Measurements from ENCODE around the gene NFATC2. TPM values are rescaled to one million over a fixed set of nuclear protein-coding genes. Genes with fewer than 3 reads are reported as not detected.
"Not testable (repeated sequence)": the region's sequence is repeated elsewhere in the genome, so short reads cannot be mapped to it uniquely, and the experiment has no call there.

NFATC2 gene
- total RNA-seq, 1 donor from 2014 or later, result 11.0 TPM

DNA sequence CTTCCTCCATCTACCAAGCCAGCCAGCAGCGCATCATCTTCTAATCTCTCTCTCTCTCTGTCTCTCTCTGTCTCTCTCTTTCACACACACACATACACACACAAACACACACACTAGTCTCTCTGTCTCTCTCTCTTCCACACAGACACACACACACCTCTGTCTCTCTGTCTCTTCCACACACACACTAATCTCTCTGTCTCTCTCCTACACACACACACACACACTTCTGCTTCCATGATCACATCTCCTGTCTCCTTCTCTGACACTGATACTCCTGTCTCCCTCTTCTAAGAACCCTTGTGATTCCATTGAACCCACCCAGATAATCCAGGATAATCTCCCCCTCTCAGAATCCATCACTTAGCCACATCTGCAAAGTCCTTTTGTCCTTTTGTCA lies 181.3 kb downstream of the NFATC2 start:
- DNase-seq (ENCODE audit: low spot score) (no peak), ATAC-seq (no peak)
- intact Hi-C loops (cut with DNase I), result no loop called here

DNA sequence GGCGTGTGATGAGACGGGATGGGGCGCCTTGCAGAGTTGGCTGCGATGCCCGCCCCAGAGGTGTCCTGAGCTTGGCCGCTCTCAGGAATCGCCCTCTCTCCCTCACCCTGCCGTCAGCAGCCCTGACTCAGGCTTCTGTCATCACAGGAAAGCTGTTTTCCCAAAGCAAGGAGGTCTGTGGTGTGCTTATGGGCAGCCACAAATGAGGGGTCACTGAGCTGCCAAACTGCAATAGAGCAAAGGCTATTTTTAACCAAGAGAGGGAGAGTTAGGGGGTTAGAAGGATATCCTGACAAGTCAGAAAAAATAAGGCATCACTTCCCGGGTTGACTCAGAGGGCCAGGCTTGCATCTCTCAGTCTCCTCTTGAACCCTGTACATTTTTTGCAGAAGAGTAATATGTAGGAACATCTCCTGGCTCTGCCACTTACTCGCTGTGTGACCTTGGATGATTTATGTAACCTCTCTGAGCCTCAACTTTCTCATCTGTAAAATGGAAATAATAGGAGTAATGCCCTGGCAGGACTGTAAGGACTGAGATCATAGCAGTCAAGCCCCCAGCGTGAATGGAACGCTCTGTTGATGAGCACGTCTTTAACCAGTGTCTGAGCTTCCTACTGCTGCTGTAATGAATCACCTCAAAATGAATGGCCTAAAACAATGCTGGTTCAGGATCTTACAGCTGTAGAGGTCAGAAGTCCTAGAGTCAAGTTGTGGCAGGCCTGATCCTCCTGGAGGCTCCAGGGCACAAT lies 181.9 kb downstream of the NFATC2 start:
- intact Hi-C loops (cut with DNase I), result no loop called here
- ATAC-seq (no peak), DNase-seq (ENCODE audit: low spot score) (no peak)

DNA sequence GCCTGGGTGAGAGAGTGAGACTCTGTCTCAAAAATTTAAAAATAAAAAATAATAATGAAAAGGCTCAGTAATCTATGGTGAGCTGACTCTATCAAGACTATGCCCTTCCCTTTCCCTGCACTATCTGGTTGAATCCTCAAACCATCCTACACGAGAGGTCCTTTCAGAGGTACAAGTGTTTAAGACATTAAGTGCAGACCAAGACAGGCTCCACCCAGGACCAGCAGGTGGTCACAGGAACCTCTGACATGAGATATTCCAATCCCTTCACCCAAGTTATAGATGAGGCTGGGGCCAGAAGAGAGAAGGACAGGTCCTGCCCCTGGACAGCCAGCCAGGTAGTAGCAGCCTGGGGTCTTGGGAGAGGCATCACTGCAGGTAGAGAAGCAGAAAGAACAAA lies 182.6 kb downstream of the NFATC2 start:
- intact Hi-C loops (cut with DNase I), result no loop called here
- DNase-seq (ENCODE audit: low spot score) (no peak), ATAC-seq (no peak)

DNA sequence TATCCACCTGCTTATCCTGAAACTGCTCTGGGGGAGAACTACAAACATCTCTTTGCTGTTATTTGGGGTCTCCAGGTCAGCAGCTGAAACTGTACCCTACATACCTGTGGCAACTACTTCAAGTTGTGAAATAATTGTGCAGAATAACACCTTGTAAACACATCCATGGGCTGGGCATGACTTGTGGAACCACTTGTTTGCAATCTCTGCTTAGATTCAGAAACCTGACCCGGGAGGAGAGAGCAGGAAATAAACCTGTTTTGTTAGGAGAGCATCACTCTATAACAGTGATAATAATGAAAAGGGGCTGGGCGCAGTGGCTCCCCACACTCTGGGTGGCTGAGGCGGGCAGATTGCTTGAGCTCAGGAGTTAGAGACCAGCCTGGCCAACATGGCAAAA lies 183.1 kb downstream of the NFATC2 start:
- intact Hi-C loops (cut with DNase I), result no loop called here
- ATAC-seq (no peak), DNase-seq (ENCODE audit: low spot score) (no peak)

DNA sequence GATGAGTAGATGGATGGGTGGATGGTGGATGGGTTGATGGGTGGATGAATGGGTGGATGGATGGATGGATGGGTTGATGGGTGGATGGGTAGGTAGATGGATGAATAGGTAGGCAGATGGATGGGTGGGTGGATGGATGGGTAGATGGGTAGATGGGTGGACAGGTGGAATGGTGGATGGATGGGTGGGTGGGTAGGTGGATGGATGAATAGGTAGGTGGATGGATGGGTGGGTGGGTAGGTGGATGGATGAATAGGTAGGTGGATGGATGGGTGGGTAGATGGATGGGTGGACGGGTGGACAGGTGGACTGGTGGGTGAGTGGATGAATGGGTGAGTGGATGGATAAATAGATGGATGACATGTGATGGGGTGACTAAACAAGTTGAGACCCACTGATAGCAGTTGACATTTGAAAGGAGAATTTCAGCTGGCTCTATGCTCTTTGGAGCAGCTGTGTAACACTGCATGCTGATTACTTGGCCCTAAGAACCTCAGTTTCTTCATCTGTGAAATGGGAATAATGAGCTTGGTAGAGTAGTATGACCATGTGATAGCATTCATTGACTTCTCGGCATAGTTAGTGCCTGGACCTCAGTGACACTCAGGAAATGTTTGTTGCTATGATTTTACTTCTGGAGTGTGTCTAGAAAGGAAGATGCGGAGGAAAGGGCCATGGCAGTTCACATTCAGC lies 184.3 kb downstream of the NFATC2 start:
- intact Hi-C loops (cut with DNase I), result no loop called here
- ATAC-seq, result no peak
- DNase-seq (ENCODE audit: low spot score), result no peak

DNA sequence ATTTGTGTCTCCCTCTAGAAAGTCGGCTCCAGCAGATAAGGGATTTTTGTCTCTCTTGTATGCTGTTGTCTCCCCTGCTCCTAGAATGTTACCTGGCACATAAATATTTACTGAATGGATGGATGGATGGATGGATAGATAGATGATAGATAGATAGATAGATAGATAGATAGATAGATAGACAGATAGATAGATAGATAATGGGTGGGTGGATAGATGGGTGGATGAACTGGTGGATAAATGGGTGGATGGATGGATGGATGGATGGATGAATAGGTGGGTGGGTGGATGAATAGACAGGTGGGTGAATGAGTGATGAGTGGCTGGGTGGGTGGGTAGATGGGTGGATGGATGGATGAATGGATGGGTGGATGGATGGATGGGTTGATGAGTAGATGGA lies 185.0 kb downstream of the NFATC2 start:
- intact Hi-C loops (cut with DNase I), result no loop called here
- DNase-seq (ENCODE audit: low spot score) (no peak), ATAC-seq (no peak)

DNA sequence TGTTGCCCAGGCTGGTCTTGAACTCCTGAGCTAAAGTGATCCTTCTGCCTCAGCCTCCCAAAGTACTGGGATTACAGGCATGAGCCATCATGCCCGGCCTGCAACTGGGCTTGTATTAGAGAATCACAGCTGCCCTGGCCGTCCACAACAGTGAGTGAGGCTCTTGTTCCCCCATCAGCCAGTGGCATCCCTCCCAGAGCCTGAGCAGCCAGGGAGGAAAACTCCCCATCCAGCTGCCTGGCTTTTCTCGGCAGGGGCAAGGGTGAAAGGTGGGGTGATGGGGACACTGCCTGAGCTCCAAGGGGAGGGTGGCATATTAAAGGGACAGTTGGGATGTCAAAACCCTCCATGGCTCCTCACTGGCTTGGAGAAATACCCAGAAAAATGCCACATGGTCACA lies 185.6 kb downstream of the NFATC2 start:
- intact Hi-C loops (cut with DNase I), result no loop called here
- ATAC-seq, result no peak
- no peak for DNase-seq (ENCODE audit: low spot score)

DNA sequence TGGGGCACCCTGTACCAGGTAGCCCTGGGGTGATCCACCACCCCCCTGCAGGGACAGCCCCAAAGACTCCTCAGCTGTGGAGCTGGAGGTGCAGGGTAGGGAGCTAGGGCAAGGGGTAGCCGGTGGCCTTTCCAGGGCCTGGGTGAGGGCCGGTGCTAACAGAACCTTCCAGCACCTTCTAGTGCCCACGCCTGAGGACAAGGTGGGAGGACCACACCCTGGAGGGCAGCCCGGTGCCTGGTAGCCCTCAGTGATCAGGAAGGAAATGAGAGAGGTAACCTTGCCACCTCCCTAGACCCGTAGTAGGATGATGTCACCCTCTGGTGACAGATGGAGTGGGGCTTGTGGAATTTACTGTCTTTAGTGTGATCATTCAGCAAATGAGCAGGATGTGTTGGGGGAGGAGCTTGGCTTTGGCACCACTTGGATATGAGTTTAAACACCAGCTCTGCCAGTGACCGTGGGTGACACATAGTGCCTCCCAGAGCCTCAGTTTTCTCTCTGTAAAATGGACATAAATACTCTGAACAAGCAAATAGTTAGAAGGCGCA lies 187.7 kb downstream of the NFATC2 start:
- DNase-seq (ENCODE audit: low spot score), result no peak
- ATAC-seq, result peak; percentile 42
- intact Hi-C loops (cut with DNase I), result no loop called here

DNA sequence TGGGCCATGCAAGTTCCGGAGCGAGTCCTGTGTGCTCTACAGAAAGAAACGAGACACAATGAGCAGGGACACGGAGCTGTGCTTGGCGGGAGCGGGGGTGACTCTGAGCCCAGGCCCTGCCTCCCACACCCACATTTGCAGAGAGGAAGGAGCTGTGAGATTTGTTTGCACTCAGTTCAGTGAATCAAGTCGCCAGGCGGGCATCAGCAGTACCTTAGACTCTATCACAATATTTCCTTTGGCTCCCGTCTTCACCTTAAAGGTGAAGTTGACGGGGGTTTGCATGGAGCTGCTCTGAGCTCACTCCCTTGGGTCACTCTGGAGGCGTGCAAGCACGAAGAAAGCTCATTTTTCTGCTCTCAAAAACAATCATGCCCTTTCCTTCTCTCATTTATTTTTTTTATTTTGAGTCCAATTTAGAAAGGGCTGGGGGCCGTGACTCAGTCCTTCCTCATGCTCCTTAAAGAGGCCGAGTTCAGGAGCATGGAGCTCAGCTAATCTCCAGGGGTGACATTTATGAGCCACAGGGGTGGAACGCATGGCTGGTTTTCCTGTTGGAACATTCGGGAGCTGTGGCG lies 188.2 kb downstream of the NFATC2 start:
- DNase-seq (ENCODE audit: low spot score) (no peak), ATAC-seq (peak; percentile 29)
- intact Hi-C loops (cut with DNase I), result no loop called here

DNA sequence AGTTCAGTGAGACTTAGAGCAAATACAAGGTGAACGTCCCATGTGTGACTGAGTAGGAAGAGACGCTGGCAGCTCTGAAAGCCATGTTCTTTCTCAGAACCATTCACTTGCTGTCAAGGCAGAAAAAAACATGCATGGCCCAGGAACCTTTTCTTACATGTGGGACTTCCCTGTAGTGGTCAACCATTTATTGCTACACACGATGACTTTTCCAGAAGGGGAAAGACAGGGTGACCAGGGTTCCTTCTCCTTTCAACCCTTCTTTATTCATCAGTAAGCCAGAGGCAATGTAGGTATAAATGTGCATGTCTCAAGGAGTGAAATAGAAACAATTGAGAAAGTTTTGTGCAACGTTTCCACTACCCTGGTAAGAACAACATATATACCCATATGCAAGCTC lies 189.0 kb downstream of the NFATC2 start:
- ATAC-seq (no peak), DNase-seq (ENCODE audit: low spot score) (no peak)
- intact Hi-C loops (cut with DNase I), result no loop called here

DNA sequence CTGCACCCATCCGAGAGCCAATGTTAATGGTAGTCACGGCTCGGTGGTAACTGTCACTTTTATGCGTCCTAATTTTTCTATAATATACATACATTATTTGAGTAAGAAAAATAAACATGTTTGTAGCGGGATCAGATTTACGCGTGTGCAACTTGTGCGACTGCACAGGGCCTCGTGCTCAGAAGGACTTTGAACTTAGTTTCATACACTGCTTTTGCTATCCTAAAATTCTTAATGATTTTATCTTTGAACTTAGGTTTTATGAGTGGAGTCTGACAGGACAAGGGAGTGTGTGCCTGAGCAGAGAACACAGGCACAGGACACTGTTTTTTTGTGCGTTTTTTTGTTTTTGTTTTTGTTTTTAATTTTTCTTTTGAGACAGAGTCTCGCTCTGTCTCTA lies 189.7 kb downstream of the NFATC2 start:
- DNase-seq (ENCODE audit: low spot score), result no peak
- ATAC-seq, result no peak
- intact Hi-C loops (cut with DNase I), result no loop called here

DNA sequence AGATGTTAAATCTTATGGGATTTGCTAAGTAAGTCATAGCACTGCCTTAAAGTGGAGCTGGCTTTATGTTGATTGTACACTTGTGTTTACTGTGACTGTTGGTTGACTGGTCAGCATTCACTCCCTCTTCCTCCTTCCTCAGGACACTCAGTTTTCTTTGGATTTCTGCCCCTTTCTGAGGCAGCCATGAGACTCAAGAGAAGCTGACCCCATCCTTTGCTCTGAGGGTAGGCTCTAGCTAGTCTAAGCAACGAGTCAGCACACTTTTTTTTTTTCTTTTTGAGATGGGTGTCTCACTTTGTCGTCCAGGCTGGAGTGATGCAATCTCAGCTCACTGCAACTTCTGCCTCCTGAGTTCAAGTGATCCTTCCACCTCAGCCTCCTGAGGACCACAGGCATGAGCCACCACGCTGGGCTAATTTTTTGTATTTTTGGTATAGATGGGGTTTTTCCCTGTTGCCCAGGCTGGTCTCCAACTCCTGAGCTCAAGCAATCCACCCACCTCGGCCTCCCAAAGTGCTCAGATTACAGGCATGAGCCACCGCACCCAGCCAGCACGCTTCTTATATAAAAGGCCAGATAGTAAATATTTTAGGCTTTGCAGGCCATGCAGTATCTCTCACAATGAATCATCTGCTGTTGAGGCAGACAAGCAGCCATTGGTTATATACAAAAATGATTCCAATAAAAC lies 191.4 kb downstream of the NFATC2 start:
- intact Hi-C loops (cut with DNase I), result no loop called here
- no peak for DNase-seq (ENCODE audit: low spot score)
- peak; percentile 37 for ATAC-seq

DNA sequence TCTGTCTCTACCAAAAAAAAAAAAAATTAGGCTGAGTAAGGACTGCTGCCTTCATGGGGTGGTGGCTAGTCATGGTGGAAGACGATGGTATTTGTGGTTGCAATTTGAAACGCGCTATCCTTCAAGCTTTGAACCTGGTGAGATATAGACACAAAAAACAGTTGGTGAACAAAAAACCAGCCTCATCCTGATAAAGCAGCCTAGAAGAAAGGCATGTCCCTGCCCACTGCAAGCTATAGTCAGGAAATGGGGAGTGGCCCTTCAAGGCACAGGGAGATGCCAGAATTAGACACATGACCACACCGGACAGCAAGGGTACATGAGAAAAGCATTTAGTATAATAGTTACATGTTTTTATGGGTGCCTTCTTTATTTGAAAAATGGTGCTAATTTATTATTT lies 193.6 kb downstream of the NFATC2 start:
- intact Hi-C loops (cut with DNase I), result no loop called here
- no peak for ATAC-seq
- no peak for DNase-seq (ENCODE audit: low spot score)

DNA sequence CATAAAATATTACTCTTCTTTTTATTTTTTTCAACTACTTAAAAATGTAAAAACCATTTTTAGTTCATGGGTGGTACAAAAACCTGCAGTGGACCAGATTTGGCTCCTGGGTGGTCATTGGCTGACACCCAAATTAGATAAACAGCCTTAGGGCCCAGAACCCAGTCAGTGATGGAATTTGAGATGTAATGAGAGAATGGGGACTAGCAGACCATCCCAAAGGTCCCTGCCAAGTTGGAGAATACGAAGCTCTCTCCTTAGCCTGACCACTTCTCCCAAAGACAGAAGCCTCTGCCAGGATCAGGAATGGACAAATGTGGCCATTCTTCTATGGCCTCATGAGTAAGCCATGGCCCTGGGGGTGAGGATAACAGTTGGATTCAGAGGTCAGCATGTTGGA lies 194.7 kb downstream of the NFATC2 start:
- intact Hi-C loops (cut with DNase I), result no loop called here
- DNase-seq (ENCODE audit: low spot score), result no peak
- no peak for ATAC-seq

DNA sequence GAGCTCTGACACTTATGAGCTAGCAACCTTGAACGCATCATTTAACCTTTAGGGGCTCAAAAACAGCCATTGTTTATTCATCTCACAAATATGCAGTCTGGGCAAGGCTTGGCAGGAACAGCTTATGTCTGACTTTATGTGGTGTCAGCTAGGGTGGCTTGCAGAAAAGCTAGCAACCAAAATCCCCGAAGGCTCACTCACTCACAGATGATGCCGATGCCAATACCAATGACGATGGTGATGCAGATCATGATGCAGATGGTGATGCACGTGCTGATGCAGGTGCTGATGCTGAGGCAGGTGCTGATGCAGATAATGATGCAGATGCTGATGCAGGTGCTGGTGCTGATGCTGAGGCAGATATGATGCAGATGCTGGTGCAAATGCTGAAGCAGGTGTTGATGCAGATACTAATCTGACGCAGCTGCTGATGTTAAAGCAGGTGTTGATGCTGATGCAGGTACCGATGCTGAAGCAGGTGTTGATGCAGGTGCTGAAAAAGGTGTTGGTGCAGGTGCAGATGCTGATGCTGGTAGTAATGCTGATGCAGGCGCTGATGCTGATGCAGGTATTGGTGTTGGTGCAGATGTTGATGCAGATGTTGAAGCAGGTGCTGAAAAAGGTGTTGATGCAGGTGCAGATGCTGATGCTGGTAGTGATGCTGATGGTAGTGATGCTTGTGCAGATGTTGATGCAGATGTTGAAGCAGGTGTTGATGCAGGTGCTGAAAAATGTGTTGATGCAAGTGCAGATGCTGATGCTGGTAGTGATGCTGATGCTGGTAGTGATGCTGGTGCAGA lies 195.6 kb downstream of the NFATC2 start:
- DNase-seq (ENCODE audit: low spot score) (no peak), ATAC-seq (no peak)
- intact Hi-C loops (cut with DNase I), result no loop called here

DNA sequence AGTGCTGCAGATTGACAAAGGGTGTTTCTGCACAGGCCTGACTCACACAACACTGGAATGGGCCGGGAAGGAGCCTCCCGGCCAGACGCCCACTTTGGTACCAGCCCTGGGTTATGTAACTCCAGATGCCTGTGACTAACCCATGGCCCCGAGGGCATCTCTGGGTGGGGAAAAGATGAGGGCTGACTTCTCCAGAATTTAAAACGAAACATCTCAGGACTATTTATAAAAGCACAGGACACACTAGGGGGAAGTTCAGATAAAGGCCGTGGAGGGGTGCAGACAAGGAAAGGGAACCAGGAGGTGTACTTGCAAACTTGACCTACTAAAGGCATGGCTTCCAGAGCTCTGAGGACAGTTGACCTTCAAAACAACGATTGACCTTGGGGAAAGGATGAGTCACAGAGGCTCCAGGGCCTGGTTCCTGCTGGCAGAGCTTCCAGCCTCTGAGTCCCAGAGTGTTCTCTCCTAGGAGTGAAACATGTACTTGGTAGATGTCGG lies 196.9 kb downstream of the NFATC2 start:
- peak; percentile 80 for ATAC-seq
- intact Hi-C loops (cut with DNase I), result no loop called here
- DNase-seq (ENCODE audit: low spot score), result no peak

DNA sequence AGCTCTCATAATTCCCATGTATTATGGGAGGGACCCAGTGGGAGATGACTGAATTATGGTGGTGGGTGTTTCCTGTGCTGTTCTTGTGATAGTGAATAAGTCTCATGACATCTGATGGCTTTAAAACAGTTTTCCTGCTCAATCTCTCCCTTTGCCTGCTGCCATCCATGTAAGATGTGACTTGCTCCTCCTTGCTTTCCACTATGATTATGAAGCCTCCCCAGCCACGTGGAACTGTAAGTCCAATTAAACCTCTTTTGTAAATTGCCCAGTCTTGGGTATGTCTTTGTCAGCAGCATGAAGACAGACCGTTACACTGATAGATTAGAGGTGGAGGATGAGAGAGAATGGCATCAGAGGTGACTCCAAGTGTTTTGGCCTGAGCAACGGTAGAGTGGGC lies 198.7 kb downstream of the NFATC2 start:
- intact Hi-C loops (cut with DNase I); ATAC-seq; DNase-seq (ENCODE audit: low spot score): not testable (repeated sequence)

DNA sequence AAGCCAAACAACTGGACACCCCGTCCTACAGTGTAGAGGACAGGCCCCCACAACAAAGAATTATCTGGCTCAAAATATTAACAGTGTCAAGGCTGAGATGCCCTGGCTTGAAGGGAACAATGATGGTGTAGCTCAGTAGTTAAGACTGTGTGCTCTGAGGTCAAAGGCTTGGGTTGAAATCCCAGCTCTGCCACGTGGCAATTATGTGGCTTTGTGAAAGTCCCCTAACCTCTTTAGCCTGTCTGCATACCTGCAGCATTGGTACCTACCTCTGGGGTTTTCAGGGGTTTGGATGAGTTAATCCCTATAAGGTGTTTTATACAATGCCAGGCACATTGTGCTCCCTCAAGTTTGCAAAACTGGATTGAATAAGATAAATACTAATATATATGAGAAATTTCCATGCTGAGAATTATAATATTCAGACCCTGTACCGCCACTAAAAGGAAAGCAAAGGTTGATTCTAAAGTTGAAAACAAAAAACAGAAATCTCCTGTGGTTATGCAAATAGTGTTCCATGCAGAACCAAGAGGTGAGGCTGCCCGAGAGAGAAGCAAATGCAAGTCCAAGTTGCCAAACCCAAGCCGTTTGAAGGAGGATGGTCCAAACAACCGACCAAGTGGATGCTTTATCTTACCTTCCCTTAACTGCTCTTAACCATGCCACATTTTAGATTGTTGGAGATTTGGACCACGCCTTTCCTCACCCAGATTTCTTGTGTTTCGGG lies 199.8 kb downstream of the NFATC2 start:
- no peak for DNase-seq (ENCODE audit: low spot score)
- intact Hi-C loops (cut with DNase I), result no loop called here

More for the DNA sequence above, 199.8 kb downstream of the NFATC2 start:
- no peak for ATAC-seq

Data from sciatic nerve (tissue), 2 donors.